Neuronal stem cell (in vitro differentiated cells): ENCODE data around the gene CACHD1.
A peak's percentile ranks its signal among the peaks of the same experiment; 100 is the strongest.

Source experiments
- DNase-seq: peaks from one replicate; pipeline ENCODE4 v3.0.0-alpha.2; 2013; ENCODE audit warnings: low spot score
- H2AFZ ChIP-seq: one replicate; pipeline ENCODE4 v1.6.1; 2013; ENCODE audit warnings: mild to moderate bottlenecking, low read length, inconsistent platforms
- H2AK5ac ChIP-seq: 2 replicates; pipeline ENCODE4 v1.6.1; 2013; ENCODE audit warnings: low read depth, mild to moderate bottlenecking, inconsistent platforms, low read length, moderate library complexity, mixed read lengths
- H2BK120ac ChIP-seq: 2 replicates; pipeline ENCODE4 v1.6.1; 2013; ENCODE audit warnings: low read depth, mild to moderate bottlenecking, inconsistent platforms, low read length, moderate library complexity, mixed read lengths
- H2BK12ac ChIP-seq: one replicate; pipeline ENCODE4 v1.6.1; 2013; ENCODE audit warnings: low read length, inconsistent platforms
- H2BK15ac ChIP-seq: 2 replicates; pipeline ENCODE4 v1.6.1; 2013; ENCODE audit warnings: mild to moderate bottlenecking, low read length, inconsistent platforms, mixed read lengths
- H2BK5ac ChIP-seq: one replicate; pipeline ENCODE4 v1.6.1; 2013; ENCODE audit warnings: inconsistent platforms, mild to moderate bottlenecking, low read length, moderate library complexity
- H3K14ac ChIP-seq: one replicate; pipeline ENCODE4 v1.6.1; 2013; ENCODE audit warnings: low read length, inconsistent platforms
- H3K18ac ChIP-seq: 2 replicates; pipeline ENCODE4 v1.6.1; 2013; ENCODE audit warnings: low read length, inconsistent platforms
- H3K23ac ChIP-seq: 2 replicates; pipeline ENCODE4 v1.6.1; 2013; ENCODE audit warnings: low read depth, mild to moderate bottlenecking, mixed read lengths, low read length, inconsistent platforms; ENCODE audit not compliant: poor library complexity
- H3K27ac ChIP-seq: replicated peaks from 3 replicates; pipeline ENCODE4 v1.5.1; 2013; ENCODE audit warnings: low read length, inconsistent platforms
- H3K27me3 ChIP-seq, 3 experiments: 2 replicates each; pipeline ENCODE4 v1.6.1; 2013; ENCODE audit warnings: low read length in 3 of 3, mild to moderate bottlenecking in 2 of 3, inconsistent platforms in 1 of 3, low read depth in 1 of 3, mixed read lengths in 1 of 3, moderate library complexity in 1 of 3; ENCODE audit not compliant: control insufficient read depth in 3 of 3, insufficient read depth in 3 of 3
- H3K36me3 ChIP-seq, 2 donors: replicated peaks in 1 of 2; 2 replicates each; pipeline ENCODE4 v1.6.1; 2013; ENCODE audit warnings: low read length in 2 of 2; ENCODE audit not compliant: control insufficient read depth in 2 of 2, insufficient read depth in 2 of 2
- H3K4ac ChIP-seq: 2 replicates; pipeline ENCODE4 v1.6.1; 2013; ENCODE audit warnings: inconsistent platforms, mild to moderate bottlenecking, low read length, moderate library complexity
- H3K4me1 ChIP-seq, 2 donors: 1 replicate in 1 of 2; 2 replicates in 1 of 2; pipeline ENCODE4 v1.6.1; 2013; ENCODE audit warnings: low read length in 2 of 2, low read depth in 1 of 2; ENCODE audit not compliant: control insufficient read depth in 2 of 2, insufficient read depth in 1 of 2
- H3K4me2 ChIP-seq: one replicate; pipeline ENCODE4 v1.6.1; 2013; ENCODE audit warnings: mild to moderate bottlenecking, low read length, inconsistent platforms; ENCODE audit not compliant: insufficient read depth, poor library complexity, severe bottlenecking
- H3K4me3 ChIP-seq, 2 donors: 2 replicates each; pipeline ENCODE4 v1.5.1; 2013; ENCODE audit warnings: low read length in 2 of 2, mild to moderate bottlenecking in 2 of 2, inconsistent platforms in 1 of 2, moderate library complexity in 1 of 2
- H3K79me1 ChIP-seq: one replicate; pipeline ENCODE4 v1.6.1; 2013; ENCODE audit warnings: low read depth, mild to moderate bottlenecking, inconsistent platforms, low read length, moderate library complexity
- H3K9ac ChIP-seq: one replicate; pipeline ENCODE4 v1.6.1; 2013; ENCODE audit warnings: mild to moderate bottlenecking, low read depth, low read length, inconsistent platforms; ENCODE audit not compliant: poor library complexity
- H3K9me3 ChIP-seq, 2 donors: replicated peaks in 1 of 2; 2 replicates each; pipeline versions ENCODE3 to v1.6.1; 2013; ENCODE audit warnings: low read length in 2 of 2, mild to moderate bottlenecking in 2 of 2, inconsistent platforms in 1 of 2, low read depth in 1 of 2, mixed read lengths in 1 of 2, moderate library complexity in 1 of 2; ENCODE audit not compliant: control insufficient read depth in 2 of 2, insufficient read depth in 1 of 2
- H4K8ac ChIP-seq: one replicate; pipeline ENCODE4 v1.6.1; 2013; ENCODE audit warnings: low read depth, mild to moderate bottlenecking, inconsistent platforms, low read length, moderate library complexity
- H4K91ac ChIP-seq: one replicate; pipeline ENCODE4 v1.6.1; 2013; ENCODE audit warnings: low read length, low read depth, mild to moderate bottlenecking, inconsistent platforms; ENCODE audit not compliant: poor library complexity
- WGBS, 2 donors: extraction: QIAGEN DNeasy Blood & Tissue Kit; methylation state at CpG; one replicate each; pipeline ENCODE4 v1.1.7; 2013; ENCODE audit warnings: missing lambda C conversion rate in 2 of 2, mixed read lengths in 1 of 2; ENCODE audit not compliant: insufficient read length in 2 of 2, insufficient replicate concordance in 1 of 2; ENCODE audit errors: extremely low coverage in 2 of 2; 5-methylcytosine and 5-hydroxymethylcytosine counted together

Gene CACHD1

GRCh38 chr1:64471218-64472039 is 1.5 kb downstream of the CACHD1 start:
- H2BK120ac ChIP-seq, result no peak overlapping the region
- H2AK5ac ChIP-seq, result no peak overlapping the region
- H2BK12ac ChIP-seq, result no peak overlapping the region
- peak overlapping the region; percentile 97 for H2AFZ ChIP-seq
- H4K8ac ChIP-seq, result no peak overlapping the region
- H3K4ac ChIP-seq, result no peak overlapping the region
- H2BK15ac ChIP-seq, result no peak overlapping the region
- H3K9ac ChIP-seq, result peak overlapping the region; percentile 79
- no peak overlapping the region for H3K27ac ChIP-seq
- WGBS, 2 donors, result no CpG with 5 or more reads among the region's 40 CpGs
- no peaks in the 10 kb centered on the region for H3K79me1 ChIP-seq
- peak; percentile 48 for DNase-seq
- H2BK5ac ChIP-seq, result no peak overlapping the region
- H3K4me2 ChIP-seq, result peak overlapping the region; percentile 93
- H3K36me3 ChIP-seq, result peaks cover 0 to 17% of the 10 kb centered on the region in 2 donors
- peak overlapping the region; percentile 89 to 96 for H3K4me3 ChIP-seq
- H3K23ac ChIP-seq, result no peak overlapping the region
- H3K27me3 ChIP-seq, result peaks cover 0 to 8% (median 0%) of the 10 kb centered on the region in 3 experiments
- no peak overlapping the region for H3K14ac ChIP-seq
- peak overlapping the region; percentile 88 for H3K18ac ChIP-seq
- peaks cover 14 to 32% of the 10 kb centered on the region in 2 donors for H3K4me1 ChIP-seq
- H4K91ac ChIP-seq, result no peak overlapping the region
- H3K9me3 ChIP-seq, result no peaks in the 10 kb centered on the region

- no peak overlapping the region for H2BK5ac ChIP-seq
- H4K8ac ChIP-seq, result no peak overlapping the region
- peak overlapping the region; percentile 97 for H2AFZ ChIP-seq
- no peak overlapping the region for H3K9ac ChIP-seq
- no peak overlapping the region for H2BK12ac ChIP-seq
- peak overlapping the region; percentile 93 for H3K4me2 ChIP-seq
- H2BK15ac ChIP-seq, result no peak overlapping the region
- no peaks in the 10 kb centered on the region for H3K79me1 ChIP-seq
- H3K4me1 ChIP-seq, result peaks cover 16 to 35% of the 10 kb centered on the region in 2 donors
- no peak overlapping the region for H3K23ac ChIP-seq
- H4K91ac ChIP-seq, result no peak overlapping the region
- no peak for DNase-seq
- H3K36me3 ChIP-seq, result peaks cover 0 to 17% of the 10 kb centered on the region in 2 donors
- H3K27ac ChIP-seq, result no peak overlapping the region
- H2AK5ac ChIP-seq, result no peak overlapping the region
- H3K9me3 ChIP-seq, result no peaks in the 10 kb centered on the region
- no peak overlapping the region for H3K18ac ChIP-seq
- H3K4ac ChIP-seq, result no peak overlapping the region
- no peak overlapping the region for H2BK120ac ChIP-seq
- no CpG with 5 or more reads among the region's 9 CpGs for WGBS, 2 donors
- peak overlapping the region; percentile 89 to 96 for H3K4me3 ChIP-seq
- peaks cover 0 to 8% (median 0%) of the 10 kb centered on the region in 3 experiments for H3K27me3 ChIP-seq
- no peak overlapping the region for H3K14ac ChIP-seq
Measured at GRCh38 chr1:64472040-64472376, 2.1 kb downstream of the CACHD1 start.

GRCh38 chr1:64472805-64473204 is 2.9 kb downstream of the CACHD1 start:
- H3K27ac ChIP-seq, result no peak overlapping the region
- no peak overlapping the region for H2AFZ ChIP-seq
- H2BK5ac ChIP-seq, result no peak overlapping the region
- H2BK12ac ChIP-seq, result no peak overlapping the region
- H3K4me2 ChIP-seq, result peak overlapping the region; percentile 29
- no peaks in the 10 kb centered on the region for H3K79me1 ChIP-seq
- peaks cover 0 to 8% (median 0%) of the 10 kb centered on the region in 3 experiments for H3K27me3 ChIP-seq
- no CpG with 5 or more reads among the region's 5 CpGs for WGBS, 2 donors
- H3K9ac ChIP-seq, result no peak overlapping the region
- no peak overlapping the region for H3K18ac ChIP-seq
- H3K4me3 ChIP-seq, result peak overlapping the region in 1 of 2 donors; percentile 89
- no peak overlapping the region for H4K91ac ChIP-seq
- H2AK5ac ChIP-seq, result no peak overlapping the region
- H2BK15ac ChIP-seq, result no peak overlapping the region
- H3K4me1 ChIP-seq, result peaks cover 16 to 35% of the 10 kb centered on the region in 2 donors
- no peak overlapping the region for H3K23ac ChIP-seq
- H2BK120ac ChIP-seq, result no peak overlapping the region
- H3K9me3 ChIP-seq, result no peaks in the 10 kb centered on the region
- peak; percentile 61 for DNase-seq
- H3K14ac ChIP-seq, result no peak overlapping the region
- H4K8ac ChIP-seq, result no peak overlapping the region
- peaks cover 0 to 17% of the 10 kb centered on the region in 2 donors for H3K36me3 ChIP-seq
- H3K4ac ChIP-seq, result no peak overlapping the region

- DNase-seq, result no peak
Measured at GRCh38 chr1:64473367-64473766, 3.4 kb downstream of the CACHD1 start.

More at GRCh38 chr1:64473367-64473766, 3.4 kb downstream of the CACHD1 start:
- Histone ChIP-seq H3K4me2 (peak overlapping the region; percentile 29), H3K4ac (no peak overlapping the region), H4K8ac (no peak overlapping the region), H3K4me3 (no peak overlapping the region), H2BK12ac (no peak overlapping the region), H2AFZ (no peak overlapping the region), H4K91ac (no peak overlapping the region), H3K4me1 (peaks cover 16 to 35% of the 10 kb centered on the region in 2 donors), H3K79me1 (no peaks in the 10 kb centered on the region), H3K27me3 (peaks cover 0 to 6% (median 0%) of the 10 kb centered on the region in 3 experiments), H3K14ac (no peak overlapping the region), H2AK5ac (no peak overlapping the region), H3K27ac (no peak overlapping the region), H2BK5ac (no peak overlapping the region), H3K18ac (no peak overlapping the region), H3K23ac (no peak overlapping the region), H3K36me3 (peaks cover 0 to 21% of the 10 kb centered on the region in 2 donors), H3K9me3 (no peaks in the 10 kb centered on the region), H2BK120ac (no peak overlapping the region), H2BK15ac (no peak overlapping the region), H3K9ac (no peak overlapping the region)
- WGBS, 2 donors, result no CpG with 5 or more reads among the region's 1 CpG
